GM12891 (cell line): ENCODE results near the gene BNC2.

Source experiments
- POLR2A ChIP-seq: IDR thresholded peaks from 2 replicates; pipeline ENCODE4 v1.6.1; 2011; ENCODE audit warnings: low read depth, low read length, control low read depth
- POLR2AphosphoS5 ChIP-seq: IDR thresholded peaks from 2 replicates; pipeline ENCODE4 v1.6.1; 2011; ENCODE audit warnings: low read depth, low read length, control low read depth
- SPI1 ChIP-seq: IDR thresholded peaks from 2 replicates; pipeline ENCODE4 v1.6.1; 2011; ENCODE audit warnings: low read depth, low read length, control low read depth
- TAF1 ChIP-seq: IDR thresholded peaks from 2 replicates; pipeline ENCODE4 v1.6.1; 2011; ENCODE audit warnings: low read depth, low read length, control low read depth

- no peak for TF ChIP-seq SPI1
- no peak for TF ChIP-seq POLR2AphosphoS5
- TF ChIP-seq TAF1 = no peak
- no peak for TF ChIP-seq POLR2A
Observed at GRCh38 chr9:16626577-16627130, 243.8 kb downstream of the BNC2 start.
